ENCODE measurements around the gene ANKS1B. TPM values are rescaled to one million over a fixed set of nuclear protein-coding genes. Genes with fewer than 3 reads are reported as not detected.

ANKS1B gene
- total RNA-seq, 1 experiment from 2014 or later: 9.7 TPM

DNA sequence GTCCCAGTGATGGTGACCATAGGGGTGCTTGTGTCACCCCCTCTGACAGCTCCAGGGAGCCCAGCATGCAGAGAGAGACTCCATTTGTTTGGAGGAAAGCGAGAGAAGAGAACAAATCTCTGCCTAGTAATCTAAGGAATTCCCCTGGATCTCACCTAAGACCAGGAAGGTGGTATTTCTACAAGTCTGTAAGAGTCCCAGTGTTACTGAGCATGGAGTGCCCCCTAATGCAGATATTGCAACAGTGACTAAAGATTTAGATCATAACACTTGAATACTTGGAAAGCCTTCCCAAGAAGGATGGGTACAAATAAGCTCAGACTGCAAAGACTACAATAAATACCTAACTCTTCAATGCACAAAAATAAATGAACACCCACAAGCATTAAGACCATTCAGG, 697.6 kb downstream of the ANKS1B start:
- no peaks in the 10 kb centered on the region for H3K4me1 ChIP-seq (ENCODE audit: control insufficient read depth, insufficient read depth, low read length)
- BruUV-seq (replicated peaks): no TSS peak
- intact Hi-C loops (cut with micrococcal nuclease; ENCODE audit: unreplicated experiment): no loop called here
- H3K27ac ChIP-seq (ENCODE audit: low read length): no peak overlapping the region
- TF ChIP-seq POLR2AphosphoS5 (IDR thresholded peaks at IDR 0.05; ENCODE audit: low read depth, low read length): no peak
- H3K27me3 ChIP-seq (ENCODE audit: control insufficient read depth, insufficient read depth, low read length): no peaks in the 10 kb centered on the region
- H3K9me3 ChIP-seq (ENCODE audit: control insufficient read depth, insufficient read depth, low read depth, low read length): peaks cover 16% of the 10 kb centered on the region; the same call in 1 of the 2 replicates
- no peak overlapping the region for H3K4me3 ChIP-seq (ENCODE audit: low read depth in 2 of 2, low read length in 2 of 2)
- H3K36me3 ChIP-seq (ENCODE audit: control insufficient read depth, insufficient read depth, low read length): no peaks in the 10 kb centered on the region
- CTCF ChIA-PET: no interaction called here
- DNase-seq (ENCODE audit: low read depth, low spot score) (no peak), ATAC-seq (no peak)
- POLR2A ChIA-PET: no interaction called here
- in situ Hi-C loops (cut with HindIII; ENCODE audit: low pct_unique_long_range_greater_than_20kb, low sequenced_read_pairs): no loop called here

GRCh38 chr12:99284161-99284560, 700.6 kb downstream of the ANKS1B start:
- Histone ChIP-seq H3K9me3 (ENCODE audit: control insufficient read depth, insufficient read depth, low read depth, low read length) (peaks cover 8% of the 10 kb centered on the region; the same call in 1 of the 2 replicates), H3K4me3 (ENCODE audit: low read depth in 2 of 2, low read length in 2 of 2) (no peak overlapping the region), H3K36me3 (ENCODE audit: control insufficient read depth, insufficient read depth, low read length) (no peaks in the 10 kb centered on the region), H3K4me1 (ENCODE audit: control insufficient read depth, insufficient read depth, low read length) (no peaks in the 10 kb centered on the region), H3K27ac (ENCODE audit: low read length) (no peak overlapping the region), H3K27me3 (ENCODE audit: control insufficient read depth, insufficient read depth, low read length) (no peaks in the 10 kb centered on the region)
- ATAC-seq (no peak), DNase-seq (ENCODE audit: low read depth, low spot score) (no peak)
- in situ Hi-C loops (cut with HindIII; ENCODE audit: low pct_unique_long_range_greater_than_20kb, low sequenced_read_pairs) (no loop called here), intact Hi-C loops (cut with micrococcal nuclease; ENCODE audit: unreplicated experiment) (no loop called here)
- CTCF ChIA-PET: no interaction called here
- POLR2A ChIA-PET: no interaction called here
- no peak for TF ChIP-seq POLR2AphosphoS5 (IDR thresholded peaks at IDR 0.05; ENCODE audit: low read depth, low read length)
- TF ChIP-seq, protein P1, sequence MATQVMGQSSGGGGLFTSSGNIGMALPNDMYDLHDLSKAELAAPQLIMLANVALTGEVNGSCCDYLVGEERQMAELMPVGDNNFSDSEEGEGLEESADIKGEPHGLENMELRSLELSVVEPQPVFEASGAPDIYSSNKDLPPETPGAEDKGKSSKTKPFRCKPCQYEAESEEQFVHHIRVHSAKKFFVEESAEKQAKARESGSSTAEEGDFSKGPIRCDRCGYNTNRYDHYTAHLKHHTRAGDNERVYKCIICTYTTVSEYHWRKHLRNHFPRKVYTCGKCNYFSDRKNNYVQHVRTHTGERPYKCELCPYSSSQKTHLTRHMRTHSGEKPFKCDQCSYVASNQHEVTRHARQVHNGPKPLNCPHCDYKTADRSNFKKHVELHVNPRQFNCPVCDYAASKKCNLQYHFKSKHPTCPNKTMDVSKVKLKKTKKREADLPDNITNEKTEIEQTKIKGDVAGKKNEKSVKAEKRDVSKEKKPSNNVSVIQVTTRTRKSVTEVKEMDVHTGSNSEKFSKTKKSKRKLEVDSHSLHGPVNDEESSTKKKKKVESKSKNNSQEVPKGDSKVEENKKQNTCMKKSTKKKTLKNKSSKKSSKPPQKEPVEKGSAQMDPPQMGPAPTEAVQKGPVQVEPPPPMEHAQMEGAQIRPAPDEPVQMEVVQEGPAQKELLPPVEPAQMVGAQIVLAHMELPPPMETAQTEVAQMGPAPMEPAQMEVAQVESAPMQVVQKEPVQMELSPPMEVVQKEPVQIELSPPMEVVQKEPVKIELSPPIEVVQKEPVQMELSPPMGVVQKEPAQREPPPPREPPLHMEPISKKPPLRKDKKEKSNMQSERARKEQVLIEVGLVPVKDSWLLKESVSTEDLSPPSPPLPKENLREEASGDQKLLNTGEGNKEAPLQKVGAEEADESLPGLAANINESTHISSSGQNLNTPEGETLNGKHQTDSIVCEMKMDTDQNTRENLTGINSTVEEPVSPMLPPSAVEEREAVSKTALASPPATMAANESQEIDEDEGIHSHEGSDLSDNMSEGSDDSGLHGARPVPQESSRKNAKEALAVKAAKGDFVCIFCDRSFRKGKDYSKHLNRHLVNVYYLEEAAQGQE (IDR thresholded peaks at IDR 0.05; ENCODE audit: insufficient read depth in 1 of 2, low read depth in 2 of 2, low read length in 1 of 2): no peak
- TF ChIP-seq, protein P2, sequence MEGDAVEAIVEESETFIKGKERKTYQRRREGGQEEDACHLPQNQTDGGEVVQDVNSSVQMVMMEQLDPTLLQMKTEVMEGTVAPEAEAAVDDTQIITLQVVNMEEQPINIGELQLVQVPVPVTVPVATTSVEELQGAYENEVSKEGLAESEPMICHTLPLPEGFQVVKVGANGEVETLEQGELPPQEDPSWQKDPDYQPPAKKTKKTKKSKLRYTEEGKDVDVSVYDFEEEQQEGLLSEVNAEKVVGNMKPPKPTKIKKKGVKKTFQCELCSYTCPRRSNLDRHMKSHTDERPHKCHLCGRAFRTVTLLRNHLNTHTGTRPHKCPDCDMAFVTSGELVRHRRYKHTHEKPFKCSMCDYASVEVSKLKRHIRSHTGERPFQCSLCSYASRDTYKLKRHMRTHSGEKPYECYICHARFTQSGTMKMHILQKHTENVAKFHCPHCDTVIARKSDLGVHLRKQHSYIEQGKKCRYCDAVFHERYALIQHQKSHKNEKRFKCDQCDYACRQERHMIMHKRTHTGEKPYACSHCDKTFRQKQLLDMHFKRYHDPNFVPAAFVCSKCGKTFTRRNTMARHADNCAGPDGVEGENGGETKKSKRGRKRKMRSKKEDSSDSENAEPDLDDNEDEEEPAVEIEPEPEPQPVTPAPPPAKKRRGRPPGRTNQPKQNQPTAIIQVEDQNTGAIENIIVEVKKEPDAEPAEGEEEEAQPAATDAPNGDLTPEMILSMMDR (IDR thresholded peaks at IDR 0.05): no peak
- TF ChIP-seq SIN3A (IDR thresholded peaks at IDR 0.05; ENCODE audit: borderline replicate concordance, insufficient read depth, low read depth, low read length): no peak
- TF ChIP-seq TCF7L2 (IDR thresholded peaks at IDR 0.05; ENCODE audit: low read depth, low read length): no peak
- BruUV-seq (replicated peaks): no TSS peak

DNA sequence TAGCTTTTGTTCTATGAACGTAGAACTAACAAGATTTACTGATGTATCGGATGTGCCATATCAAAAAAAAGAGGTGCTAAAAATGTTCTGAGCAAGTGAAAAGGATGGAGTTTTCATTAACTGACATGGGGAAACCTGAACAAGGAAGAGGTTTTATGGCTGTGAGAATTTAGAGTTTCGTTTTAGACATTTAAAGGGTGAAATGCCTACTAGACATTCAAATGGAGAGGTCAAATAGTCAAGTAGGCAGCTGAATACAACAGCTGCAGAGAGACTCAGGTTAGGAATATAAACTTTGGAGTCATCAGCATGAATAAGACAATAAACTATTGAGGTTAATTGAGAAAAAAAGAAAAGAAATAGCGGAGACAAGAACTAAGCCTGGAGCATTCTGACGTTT, 702.1 kb downstream of the ANKS1B start:
- H3K9me3 ChIP-seq (ENCODE audit: control insufficient read depth, insufficient read depth, low read depth, low read length): no peaks in the 10 kb centered on the region
- ChIA-PET POLR2A (no interaction called here), CTCF (no interaction called here)
- in situ Hi-C loops (cut with HindIII; ENCODE audit: low pct_unique_long_range_greater_than_20kb, low sequenced_read_pairs): no loop called here
- no peak for ATAC-seq
- intact Hi-C loops (cut with micrococcal nuclease; ENCODE audit: unreplicated experiment): no loop called here
- no peak overlapping the region for H3K27ac ChIP-seq (ENCODE audit: low read length)
- no peak overlapping the region for H3K4me3 ChIP-seq (ENCODE audit: low read depth in 2 of 2, low read length in 2 of 2)
- TF ChIP-seq TCF7L2 (IDR thresholded peaks at IDR 0.05; ENCODE audit: low read depth, low read length) (no peak), SIN3A (IDR thresholded peaks at IDR 0.05; ENCODE audit: borderline replicate concordance, insufficient read depth, low read depth, low read length) (no peak), POLR2AphosphoS5 (IDR thresholded peaks at IDR 0.05; ENCODE audit: low read depth, low read length) (no peak)
- TF ChIP-seq, protein P2 (IDR thresholded peaks at IDR 0.05): no peak
- TF ChIP-seq, protein P1 (IDR thresholded peaks at IDR 0.05; ENCODE audit: insufficient read depth in 1 of 2, low read depth in 2 of 2, low read length in 1 of 2): no peak
- DNase-seq (ENCODE audit: low read depth, low spot score): no peak
- no peaks in the 10 kb centered on the region for H3K36me3 ChIP-seq (ENCODE audit: control insufficient read depth, insufficient read depth, low read length)
- no TSS peak for BruUV-seq (replicated peaks)
- no peaks in the 10 kb centered on the region for H3K4me1 ChIP-seq (ENCODE audit: control insufficient read depth, insufficient read depth, low read length)
- H3K27me3 ChIP-seq (ENCODE audit: control insufficient read depth, insufficient read depth, low read length): no peaks in the 10 kb centered on the region
